H1 (cell line): Measurements from ENCODE around the gene NCAM1. TPM values are rescaled to one million over a fixed set of nuclear protein-coding genes. Genes with fewer than 3 reads are reported as not detected.

Source experiments
- CTCF ChIA-PET: fragments of 300-600 bp; sonication (Branson Sonifier 250); formaldehyde crosslinking; loops from one replicate; lab custom pipeline; 2021; ENCODE audit not compliant: partially characterized antibody; lab: Charles Lee
- POLR2A ChIA-PET: fragments of 300-600 bp; sonication (Branson Sonifier 250); formaldehyde crosslinking; loops from one replicate; lab custom pipeline; 2021; ENCODE audit warnings: inconsistent platforms; ENCODE audit not compliant: partially characterized antibody; lab: Charles Lee
- DNase-seq, 2 experiments: peaks; one replicate each; pipeline versions ENCODE4 v3.0.0 to v3.0.0-alpha.2; 2010 to 2022; ENCODE audit warnings: low spot score in 2 of 2, low read depth in 1 of 2, mixed read lengths in 1 of 2
- FAIRE-seq: peaks from 2 replicates; lab custom pipeline; 2011; peaks lifted over from hg19 to GRCh38; lab: Jason Lieb, UNC
- H2AFZ ChIP-seq: 2 replicates; pipeline ENCODE4 v1.8.1; 2012; ENCODE audit warnings: low read length, inconsistent platforms
- H2AK5ac ChIP-seq: 2 replicates; pipeline ENCODE4 v1.6.1; 2013; ENCODE audit warnings: low read depth, low read length
- H2BK120ac ChIP-seq: replicated peaks from 2 replicates; pipeline ENCODE3; 2013; ENCODE audit warnings: low read depth, low read length, inconsistent platforms
- H2BK12ac ChIP-seq: 2 replicates; pipeline ENCODE4 v1.6.1; 2013; ENCODE audit warnings: low read depth, low read length
- H2BK15ac ChIP-seq: 2 replicates; pipeline ENCODE4 v1.6.1; 2013; ENCODE audit warnings: low read length
- H2BK20ac ChIP-seq: 2 replicates; pipeline ENCODE4 v1.6.1; 2013; ENCODE audit warnings: low read length
- H2BK5ac ChIP-seq: 2 replicates; pipeline ENCODE4 v1.6.1; 2013; ENCODE audit warnings: low read depth, low read length
- H3K14ac ChIP-seq: 2 replicates; pipeline ENCODE4 v1.6.1; 2013; ENCODE audit warnings: inconsistent platforms; ENCODE audit not compliant: insufficient read length
- H3K18ac ChIP-seq: 2 replicates; pipeline ENCODE4 v1.6.1; 2013; ENCODE audit warnings: low read length; ENCODE audit errors: extremely low read depth
- H3K23ac ChIP-seq: 2 replicates; pipeline ENCODE4 v1.6.1; 2013; ENCODE audit warnings: inconsistent platforms; ENCODE audit not compliant: insufficient read length
- H3K23me2 ChIP-seq: 2 replicates; pipeline ENCODE4 v1.6.1; 2013; ENCODE audit warnings: low read depth, low read length
- H3K27ac ChIP-seq: 2 replicates; pipeline ENCODE4 v1.6.1; 2011; ENCODE audit warnings: low read depth, low read length, inconsistent platforms
- H3K27me3 ChIP-seq, 4 experiments: replicated peaks in 1 of 4; 1 replicate in 1 of 4; 2 replicates in 3 of 4; pipeline versions ENCODE4 v1.6.1 to v1.8.1; 2011 to 2013; ENCODE audit warnings: low read length in 3 of 4, mild to moderate bottlenecking in 3 of 4, inconsistent platforms in 2 of 4, mixed read lengths in 2 of 4, moderate library complexity in 1 of 4; ENCODE audit not compliant: control insufficient read depth in 3 of 4, insufficient read depth in 3 of 4; ENCODE audit errors: extremely low read depth in 1 of 4
- H3K36me3 ChIP-seq, 4 experiments: 2 replicates each; pipeline versions ENCODE4 v1.6.1 to v1.8.1; 2011 to 2013; ENCODE audit warnings: mild to moderate bottlenecking in 4 of 4, low read length in 3 of 4, moderate library complexity in 2 of 4, control low read depth in 1 of 4, inconsistent platforms in 1 of 4; ENCODE audit not compliant: insufficient read depth in 4 of 4, control insufficient read depth in 2 of 4
- H3K4ac ChIP-seq: replicated peaks from 2 replicates; pipeline ENCODE3; 2013; ENCODE audit warnings: low read length, low read depth, mixed read lengths, inconsistent platforms; ENCODE audit not compliant: insufficient read length
- H3K4me1 ChIP-seq, 4 experiments: replicated peaks in 1 of 4; 1 replicate in 1 of 4; 2 replicates in 3 of 4; pipeline versions ENCODE4 v1.6.1 to v1.8.1; 2011 to 2013; ENCODE audit warnings: low read length in 3 of 4, inconsistent platforms in 2 of 4, mixed read lengths in 1 of 4; ENCODE audit not compliant: insufficient read depth in 4 of 4, control insufficient read depth in 3 of 4
- H3K4me2 ChIP-seq, 2 experiments: 2 replicates each; pipeline versions ENCODE4 v1.6.1 to v1.8.1; 2011 to 2013; ENCODE audit warnings: low read depth in 2 of 2, low read length in 2 of 2, control low read depth in 1 of 2, inconsistent platforms in 1 of 2, mild to moderate bottlenecking in 1 of 2; ENCODE audit not compliant: insufficient read depth in 1 of 2
- H3K4me3 ChIP-seq, 4 experiments: fragments of 200-600, 300-600 bp in 1 of 4; sonication (generic), shearing (Covaris generic), sonication (Bioruptor Twin) in 1 of 4; 2 replicates each; pipeline versions ENCODE4 v1.5.1 to v1.8.1; 2011 to 2016; ENCODE audit warnings: low read length in 4 of 4, low read depth in 3 of 4, control low read depth in 2 of 4, inconsistent platforms in 2 of 4, mild to moderate bottlenecking in 2 of 4, mixed read lengths in 1 of 4, moderate library complexity in 1 of 4; ENCODE audit not compliant: insufficient read depth in 2 of 4; ENCODE audit errors: extremely low read depth in 1 of 4
- H3K56ac ChIP-seq: replicated peaks from 2 replicates; pipeline ENCODE3; 2013; ENCODE audit warnings: low read depth, mild to moderate bottlenecking, mixed read lengths, low read length, inconsistent platforms; ENCODE audit not compliant: insufficient read length
- H3K79me1 ChIP-seq: 2 replicates; pipeline ENCODE4 v1.6.1; 2013; ENCODE audit warnings: low read depth, low read length, control low read depth
- H3K79me2 ChIP-seq, 2 experiments: 2 replicates each; pipeline versions ENCODE4 v1.6.1 to v1.8.1; 2012 to 2013; ENCODE audit warnings: low read length in 2 of 2, mild to moderate bottlenecking in 2 of 2, inconsistent platforms in 1 of 2; ENCODE audit not compliant: insufficient read depth in 2 of 2, control insufficient read depth in 1 of 2
- H3K9ac ChIP-seq, 4 experiments: replicated peaks in 1 of 4; 1 replicate in 1 of 4; 2 replicates in 3 of 4; pipeline versions ENCODE4 v1.6.1 to v1.8.1; 2011 to 2013; ENCODE audit warnings: low read depth in 3 of 4, low read length in 3 of 4, control low read depth in 2 of 4, mild to moderate bottlenecking in 2 of 4, moderate library complexity in 2 of 4, inconsistent platforms in 1 of 4; ENCODE audit errors: extremely low read depth in 1 of 4
- H3K9me3 ChIP-seq, 2 experiments: 2 replicates each; pipeline versions ENCODE4 v1.6.1 to v1.8.1; 2012 to 2013; ENCODE audit warnings: mild to moderate bottlenecking in 2 of 2, moderate library complexity in 2 of 2, control low read depth in 1 of 2, inconsistent platforms in 1 of 2, low read depth in 1 of 2, low read length in 1 of 2, mixed read lengths in 1 of 2; ENCODE audit not compliant: insufficient read depth in 2 of 2
- H4K20me1 ChIP-seq, 2 experiments: replicated peaks in 1 of 2; 2 replicates each; pipeline versions ENCODE3 to v1.8.1; 2011 to 2013; ENCODE audit warnings: inconsistent platforms in 2 of 2, low read length in 2 of 2, mild to moderate bottlenecking in 1 of 2; ENCODE audit not compliant: insufficient read depth in 2 of 2, control insufficient read depth in 1 of 2
- H4K5ac ChIP-seq: 2 replicates; pipeline ENCODE4 v1.6.1; 2013; ENCODE audit warnings: low read length, low read depth, mixed read lengths, inconsistent platforms; ENCODE audit not compliant: insufficient read length
- H4K8ac ChIP-seq: 2 replicates; pipeline ENCODE4 v1.8.0; 2013; ENCODE audit warnings: mild to moderate bottlenecking, moderate library complexity, low read length, inconsistent platforms; ENCODE audit not compliant: insufficient read depth; ENCODE audit errors: extremely low read depth
- H4K91ac ChIP-seq: replicated peaks from 2 replicates; pipeline ENCODE3; 2013; ENCODE audit warnings: low read length, mixed read lengths, inconsistent platforms; ENCODE audit not compliant: insufficient read length
- CHD2 ChIP-seq: IDR thresholded peaks from 2 replicates; pipeline ENCODE4 v1.6.1; 2012; ENCODE audit warnings: low read length, improper control_type of control experiment
- POU5F1 ChIP-seq: IDR thresholded peaks from 2 replicates; pipeline ENCODE4 v1.6.1; 2011; ENCODE audit warnings: low read depth, mild to moderate bottlenecking, low read length, moderate library complexity
- SAP30 ChIP-seq: fragments of 300-600 bp; sonication (generic); IDR thresholded peaks from 2 replicates; pipeline ENCODE4 v1.7.1; 2012; ENCODE audit warnings: low read length, moderate library complexity, mild to moderate bottlenecking, inconsistent platforms; ENCODE audit not compliant: insufficient read depth, insufficient replicate concordance
- WGBS, 2 experiments: shearing (Covaris generic) in 1 of 2; methylation state at CpG; one replicate each; pipeline versions ENCODE4 v1.1.6 to v1.1.7; 2013 to 2015; ENCODE audit warnings: low lambda C conversion rate in 2 of 2, mixed read lengths in 2 of 2, inconsistent platforms in 1 of 2, low coverage in 1 of 2, missing lambda C conversion rate in 1 of 2; ENCODE audit not compliant: insufficient replicate concordance in 2 of 2, insufficient coverage in 1 of 2, insufficient read length in 1 of 2; ENCODE audit errors: extremely low coverage in 1 of 2, missing lambda C conversion rate in 1 of 2; 5-methylcytosine and 5-hydroxymethylcytosine counted together
- polyA plus RNA-seq, 7 experiments: library from polyadenylated mRNA; depleted of rRNA in 3 of 7; stranded (reverse) in 5 of 7; unstranded in 2 of 7; fragments of >200 nt in 5 of 7; fragments of 200-250 nt in 2 of 7; gene quantifications; 1 replicate in 5 of 7; 2 replicates in 1 of 7; 4 replicates in 1 of 7; pipeline versions ENCODE4 v1.2.1 to v1.2.3, GENCODE V29; 2011 to 2013; ENCODE audit warnings: missing spikeins in 2 of 7, mixed read lengths in 2 of 7
- total RNA-seq: library from RNA; stranded (reverse); fragmentation: NEBNext Ultra II Directional; extraction: Animal tissue kit (Norgen Biotek cat#: 25700); gene quantifications from 2 replicates; pipeline ENCODE4 v1.2.1, GENCODE V29; 2021

NCAM1 gene
- total and polyA plus RNA-seq, 2 of the 8 experiments (the other 6 are each of a cell fraction or from before 2014, with no cell fraction given), result 3.1 to 4.3 TPM

GRCh38 chr11:113182288-113182687 is 221.1 kb downstream of the NCAM1 start:
- Histone ChIP-seq H3K36me3 (no peaks in the 10 kb centered on the region), H2BK120ac (no peak overlapping the region), H2AK5ac (no peak overlapping the region), H3K14ac (no peak overlapping the region), H3K27me3 (no peaks in the 10 kb centered on the region), H2BK12ac (no peak overlapping the region), H3K23ac (no peak overlapping the region), H3K18ac (no peak overlapping the region), H4K20me1 (no peaks in the 10 kb centered on the region), H3K4me1 (peaks cover 0 to 8% (median 6%) of the 10 kb centered on the region in 4 experiments; a peak in 5 of 7 replicates), H2BK20ac (no peak overlapping the region), H3K23me2 (no peaks in the 10 kb centered on the region), H3K4me2 (no peak overlapping the region), H3K9me3 (no peaks in the 10 kb centered on the region), H3K9ac (no peak overlapping the region), H3K4ac (no peak overlapping the region), H3K56ac (no peak overlapping the region), H4K5ac (no peak overlapping the region), H3K4me3 (no peak overlapping the region), H3K79me1 (no peaks in the 10 kb centered on the region), H3K27ac (no peak overlapping the region), H2BK5ac (no peak overlapping the region), H3K79me2 (no peaks in the 10 kb centered on the region), H2BK15ac (no peak overlapping the region), H4K8ac (peak overlapping the region; percentile 9; the same call in 1 of the 2 replicates), H2AFZ (no peak overlapping the region), H4K91ac (no peak overlapping the region)
- DNase-seq (no peak), FAIRE-seq (no peak)
- WGBS, 2 experiments, result 96% methylated on average over 6 of the region's 6 CpGs; no CpG with 5 or more reads in 1 of the 2 experiments
- ChIA-PET CTCF (interaction anchor here (0.7 to 1.6 kb wide), 6 partner anchors 10 to 594 kb away, joined by 3 to 6 read pairs (median 4); no protein-coding TSS in a partner anchor), POLR2A (no interaction called here)
- TF ChIP-seq CHD2, result no peak
- TF ChIP-seq SAP30, result no peak
- TF ChIP-seq POU5F1, result no peak
